ENCODE measurements around the gene UBXN4. TPM values are rescaled to one million over a fixed set of nuclear protein-coding genes. Genes with fewer than 3 reads are reported as not detected.

Gene UBXN4
- total RNA-seq, 2 donors from 2014 or later, result 81.0 to 81.6 TPM

DNA sequence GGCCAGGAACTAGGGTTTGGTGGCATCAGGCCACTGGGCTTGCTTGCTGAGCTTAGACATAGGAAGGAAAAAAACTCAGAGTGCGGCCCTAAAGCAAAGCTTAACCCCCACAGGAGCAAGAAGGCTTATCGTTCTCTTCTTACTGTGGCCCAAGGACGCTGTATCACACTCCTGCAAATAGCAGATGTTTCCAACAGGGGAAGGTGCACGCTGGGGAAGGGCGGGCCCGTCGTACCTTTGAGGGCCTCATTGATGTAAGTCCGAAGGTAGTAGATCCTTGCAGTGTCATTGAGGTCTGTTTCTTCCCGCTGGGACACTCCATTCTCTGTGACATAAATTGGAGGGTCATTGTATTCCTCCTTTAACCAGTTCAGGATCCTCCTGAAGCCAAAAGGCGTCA is 48.8 kb downstream of the UBXN4 start:
- Histone ChIP-seq H3K9me3 (ENCODE audit: control insufficient read depth, low read length) (peaks cover 7% of the 10 kb centered on the region), H3K4me1 (ENCODE audit: control insufficient read depth, insufficient read depth, low read length) (no peaks in the 10 kb centered on the region), H3K4me3 (ENCODE audit: low read length) (no peak overlapping the region), H3K9ac (ENCODE audit: extremely low read depth, low read length, poor library complexity, severe bottlenecking) (no peak overlapping the region), H3K36me3 (ENCODE audit: control insufficient read depth, insufficient read depth, low read length) (peaks cover 13% of the 10 kb centered on the region), H3K27me3 (ENCODE audit: control insufficient read depth, insufficient read depth, low read length, poor library complexity, severe bottlenecking) (no peaks in the 10 kb centered on the region), H3K27ac (ENCODE audit: low read depth, low read length) (no peak overlapping the region)
- H3K27me3 Mint-ChIP-seq (ENCODE audit: insufficient read depth), result no peaks in the 10 kb centered on the region
- peaks cover 21% of the 10 kb centered on the region for H3K9me3 Mint-ChIP-seq
- H3K4me1 Mint-ChIP-seq, result no peaks in the 10 kb centered on the region
- TF ChIP-seq, protein P1, sequence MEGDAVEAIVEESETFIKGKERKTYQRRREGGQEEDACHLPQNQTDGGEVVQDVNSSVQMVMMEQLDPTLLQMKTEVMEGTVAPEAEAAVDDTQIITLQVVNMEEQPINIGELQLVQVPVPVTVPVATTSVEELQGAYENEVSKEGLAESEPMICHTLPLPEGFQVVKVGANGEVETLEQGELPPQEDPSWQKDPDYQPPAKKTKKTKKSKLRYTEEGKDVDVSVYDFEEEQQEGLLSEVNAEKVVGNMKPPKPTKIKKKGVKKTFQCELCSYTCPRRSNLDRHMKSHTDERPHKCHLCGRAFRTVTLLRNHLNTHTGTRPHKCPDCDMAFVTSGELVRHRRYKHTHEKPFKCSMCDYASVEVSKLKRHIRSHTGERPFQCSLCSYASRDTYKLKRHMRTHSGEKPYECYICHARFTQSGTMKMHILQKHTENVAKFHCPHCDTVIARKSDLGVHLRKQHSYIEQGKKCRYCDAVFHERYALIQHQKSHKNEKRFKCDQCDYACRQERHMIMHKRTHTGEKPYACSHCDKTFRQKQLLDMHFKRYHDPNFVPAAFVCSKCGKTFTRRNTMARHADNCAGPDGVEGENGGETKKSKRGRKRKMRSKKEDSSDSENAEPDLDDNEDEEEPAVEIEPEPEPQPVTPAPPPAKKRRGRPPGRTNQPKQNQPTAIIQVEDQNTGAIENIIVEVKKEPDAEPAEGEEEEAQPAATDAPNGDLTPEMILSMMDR (conservative IDR thresholded peaks at IDR 0.05), result no peak
- no peak overlapping the region for H3K27ac Mint-ChIP-seq
- no peak for DNase-seq
- H3K4me3 Mint-ChIP-seq, result no peak overlapping the region
- H3K36me3 Mint-ChIP-seq (ENCODE audit: low read depth), result peaks cover 20% of the 10 kb centered on the region
- 96% methylated on average over 10 of the region's 10 CpGs for WGBS, 2 experiments (ENCODE audit: insufficient coverage in 1 of 2, insufficient read length in 1 of 2)

- Histone ChIP-seq H3K9me3 (ENCODE audit: control insufficient read depth, low read length) (no peaks in the 10 kb centered on the region), H3K9ac (ENCODE audit: extremely low read depth, low read length, poor library complexity, severe bottlenecking) (no peak overlapping the region), H3K36me3 (ENCODE audit: control insufficient read depth, insufficient read depth, low read length) (peaks cover 6% of the 10 kb centered on the region), H3K27ac (ENCODE audit: low read depth, low read length) (no peak overlapping the region), H3K4me1 (ENCODE audit: control insufficient read depth, insufficient read depth, low read length) (no peaks in the 10 kb centered on the region), H3K27me3 (ENCODE audit: control insufficient read depth, insufficient read depth, low read length, poor library complexity, severe bottlenecking) (no peaks in the 10 kb centered on the region), H3K4me3 (ENCODE audit: low read length) (no peak overlapping the region)
- 96% methylated on average over 2 of the region's 2 CpGs; no CpG with 5 or more reads in 1 of the 2 experiments for WGBS, 2 experiments (ENCODE audit: insufficient coverage in 1 of 2, insufficient read length in 1 of 2)
- Mint-ChIP-seq H3K27me3 (ENCODE audit: insufficient read depth) (no peaks in the 10 kb centered on the region), H3K4me1 (no peaks in the 10 kb centered on the region), H3K4me3 (no peak overlapping the region), H3K27ac (no peak overlapping the region), H3K36me3 (ENCODE audit: low read depth) (peaks cover 10% of the 10 kb centered on the region), H3K9me3 (peaks cover 15% of the 10 kb centered on the region)
- DNase-seq, result no peak
- TF ChIP-seq, protein P1 (conservative IDR thresholded peaks at IDR 0.05), result no peak
Observed at GRCh38 chr2:135791418-135792190, 49.9 kb downstream of the UBXN4 start.

- H3K27me3 ChIP-seq (ENCODE audit: control insufficient read depth, insufficient read depth, low read length, poor library complexity, severe bottlenecking), result no peaks in the 10 kb centered on the region
- H3K36me3 Mint-ChIP-seq (ENCODE audit: low read depth), result peaks cover 3% of the 10 kb centered on the region
- H3K36me3 ChIP-seq (ENCODE audit: control insufficient read depth, insufficient read depth, low read length), result no peaks in the 10 kb centered on the region
- no peak overlapping the region for H3K4me3 ChIP-seq (ENCODE audit: low read length)
- H3K4me1 ChIP-seq (ENCODE audit: control insufficient read depth, insufficient read depth, low read length), result no peaks in the 10 kb centered on the region
- H3K4me1 Mint-ChIP-seq, result no peaks in the 10 kb centered on the region
- H3K27ac ChIP-seq (ENCODE audit: low read depth, low read length), result no peak overlapping the region
- H3K27ac Mint-ChIP-seq, result no peak overlapping the region
- H3K4me3 Mint-ChIP-seq, result no peak overlapping the region
- H3K9ac ChIP-seq (ENCODE audit: extremely low read depth, low read length, poor library complexity, severe bottlenecking), result no peak overlapping the region
- DNase-seq, result no peak
- TF ChIP-seq, protein P1 (conservative IDR thresholded peaks at IDR 0.05), result no peak
- H3K9me3 Mint-ChIP-seq, result peaks cover 15% of the 10 kb centered on the region
- H3K27me3 Mint-ChIP-seq (ENCODE audit: insufficient read depth), result no peaks in the 10 kb centered on the region
- H3K9me3 ChIP-seq (ENCODE audit: control insufficient read depth, low read length), result no peaks in the 10 kb centered on the region
- WGBS, 2 experiments (ENCODE audit: insufficient coverage in 1 of 2, insufficient read length in 1 of 2), result 80 to 89% methylated on average over 3 to 7 of the region's 7 CpGs
Observed at GRCh38 chr2:135792401-135793150, 50.9 kb downstream of the UBXN4 start.
